Erythroblast (primary cell): ENCODE measurements around the gene AP1B1.

Source experiments
- GATA1 ChIP-seq: IDR thresholded peaks from 2 replicates; pipeline ENCODE4 v1.6.1; 2011; ENCODE audit warnings: low read depth, mild to moderate bottlenecking, control low read depth, low read length, moderate library complexity
- POLR2A ChIP-seq: IDR thresholded peaks from 2 replicates; pipeline ENCODE4 v1.6.1; 2011; ENCODE audit warnings: mild to moderate bottlenecking, low read length

GRCh38 chr22:29383740-29384139, 4.6 kb downstream of the AP1B1 start:
- TF ChIP-seq POLR2A, result no peak
- no peak for TF ChIP-seq GATA1
